Parathyroid adenoma (tissue), 2 donors: ENCODE data around the gene MEF2D.

Source experiments
- H2AFZ ChIP-seq: fragments of 300-600 bp; sonication (generic); one replicate; pipeline ENCODE4 v1.7.0; 2017; ENCODE audit warnings: antibody characterized with exemption, mild to moderate bottlenecking
- H3K27ac ChIP-seq: fragments of 300-600 bp; sonication (generic); one replicate; pipeline ENCODE4 v1.7.0; 2017
- H3K27me3 ChIP-seq: fragments of 300-600 bp; sonication (generic); one replicate; pipeline ENCODE4 v1.7.0; 2017; ENCODE audit warnings: low read length; ENCODE audit not compliant: control insufficient read depth, insufficient read depth
- H3K36me3 ChIP-seq: fragments of 300-600 bp; sonication (generic); one replicate; pipeline ENCODE4 v1.7.0; 2017; ENCODE audit warnings: low read length; ENCODE audit not compliant: control insufficient read depth, insufficient read depth
- H3K4me1 ChIP-seq: fragments of 300-600 bp; sonication (generic); one replicate; pipeline ENCODE4 v1.7.0; 2017; ENCODE audit warnings: control low read depth
- H3K4me2 ChIP-seq: fragments of 300-600 bp; sonication (generic); one replicate; pipeline ENCODE4 v1.7.0; 2017; ENCODE audit warnings: low read length
- H3K4me3 ChIP-seq: fragments of 300-600 bp; sonication (generic); one replicate; pipeline ENCODE4 v1.7.0; 2017; ENCODE audit warnings: low read depth, low read length
- H3K79me2 ChIP-seq: fragments of 300-600 bp; sonication (generic); one replicate; pipeline ENCODE4 v1.7.0; 2017; ENCODE audit warnings: control low read depth
- H3K9ac ChIP-seq: fragments of 300-600 bp; sonication (generic); one replicate; pipeline ENCODE4 v1.7.0; 2017; ENCODE audit warnings: mild to moderate bottlenecking
- H3K9me3 ChIP-seq: fragments of 300-600 bp; sonication (generic); one replicate; pipeline ENCODE4 v1.7.0; 2017; ENCODE audit warnings: low read length; ENCODE audit not compliant: control insufficient read depth
- TF ChIP-seq, protein P1 (sequence below): fragments of 300-600 bp; sonication (generic); IDR thresholded peaks from one replicate; pipeline ENCODE4 v1.7.0; 2017; ENCODE audit warnings: antibody characterized with exemption, mild to moderate bottlenecking
- donor health status: primary hyperparathyroidism.

MEF2D gene

GRCh38 chr1:156534424-156535060, 34.0 kb upstream of the MEF2D start:
- H3K4me2 ChIP-seq = no peak overlapping the region
- H3K9ac ChIP-seq = no peak overlapping the region
- no peaks in the 10 kb centered on the region for H3K36me3 ChIP-seq
- TF ChIP-seq, protein P1, sequence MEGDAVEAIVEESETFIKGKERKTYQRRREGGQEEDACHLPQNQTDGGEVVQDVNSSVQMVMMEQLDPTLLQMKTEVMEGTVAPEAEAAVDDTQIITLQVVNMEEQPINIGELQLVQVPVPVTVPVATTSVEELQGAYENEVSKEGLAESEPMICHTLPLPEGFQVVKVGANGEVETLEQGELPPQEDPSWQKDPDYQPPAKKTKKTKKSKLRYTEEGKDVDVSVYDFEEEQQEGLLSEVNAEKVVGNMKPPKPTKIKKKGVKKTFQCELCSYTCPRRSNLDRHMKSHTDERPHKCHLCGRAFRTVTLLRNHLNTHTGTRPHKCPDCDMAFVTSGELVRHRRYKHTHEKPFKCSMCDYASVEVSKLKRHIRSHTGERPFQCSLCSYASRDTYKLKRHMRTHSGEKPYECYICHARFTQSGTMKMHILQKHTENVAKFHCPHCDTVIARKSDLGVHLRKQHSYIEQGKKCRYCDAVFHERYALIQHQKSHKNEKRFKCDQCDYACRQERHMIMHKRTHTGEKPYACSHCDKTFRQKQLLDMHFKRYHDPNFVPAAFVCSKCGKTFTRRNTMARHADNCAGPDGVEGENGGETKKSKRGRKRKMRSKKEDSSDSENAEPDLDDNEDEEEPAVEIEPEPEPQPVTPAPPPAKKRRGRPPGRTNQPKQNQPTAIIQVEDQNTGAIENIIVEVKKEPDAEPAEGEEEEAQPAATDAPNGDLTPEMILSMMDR = no peak
- no peak overlapping the region for H3K4me3 ChIP-seq
- H2AFZ ChIP-seq = no peak overlapping the region
- no peaks in the 10 kb centered on the region for H3K27me3 ChIP-seq
- H3K79me2 ChIP-seq = no peaks in the 10 kb centered on the region
- no peak overlapping the region for H3K27ac ChIP-seq
- H3K4me1 ChIP-seq = no peaks in the 10 kb centered on the region
- no peaks in the 10 kb centered on the region for H3K9me3 ChIP-seq

- Histone ChIP-seq H3K27ac (no peak overlapping the region), H3K9me3 (no peaks in the 10 kb centered on the region), H3K4me1 (no peaks in the 10 kb centered on the region), H3K79me2 (no peaks in the 10 kb centered on the region), H3K4me2 (no peak overlapping the region), H3K9ac (no peak overlapping the region), H3K27me3 (no peaks in the 10 kb centered on the region), H3K4me3 (no peak overlapping the region), H3K36me3 (no peaks in the 10 kb centered on the region), H2AFZ (no peak overlapping the region)
- TF ChIP-seq, protein P1 = no peak
These were observed 33.1 kb upstream of the MEF2D start for GRCh38 chr1:156533568-156534220.

- Histone ChIP-seq H3K9me3 (no peaks in the 10 kb centered on the region), H3K27ac (no peak overlapping the region), H3K36me3 (no peaks in the 10 kb centered on the region), H3K4me1 (no peaks in the 10 kb centered on the region), H3K4me3 (no peak overlapping the region), H3K4me2 (no peak overlapping the region), H2AFZ (no peak overlapping the region), H3K9ac (no peak overlapping the region), H3K79me2 (no peaks in the 10 kb centered on the region), H3K27me3 (no peaks in the 10 kb centered on the region)
- TF ChIP-seq, protein P1 = no peak
These were observed 31.8 kb upstream of the MEF2D start for GRCh38 chr1:156532374-156532773.

DNA sequence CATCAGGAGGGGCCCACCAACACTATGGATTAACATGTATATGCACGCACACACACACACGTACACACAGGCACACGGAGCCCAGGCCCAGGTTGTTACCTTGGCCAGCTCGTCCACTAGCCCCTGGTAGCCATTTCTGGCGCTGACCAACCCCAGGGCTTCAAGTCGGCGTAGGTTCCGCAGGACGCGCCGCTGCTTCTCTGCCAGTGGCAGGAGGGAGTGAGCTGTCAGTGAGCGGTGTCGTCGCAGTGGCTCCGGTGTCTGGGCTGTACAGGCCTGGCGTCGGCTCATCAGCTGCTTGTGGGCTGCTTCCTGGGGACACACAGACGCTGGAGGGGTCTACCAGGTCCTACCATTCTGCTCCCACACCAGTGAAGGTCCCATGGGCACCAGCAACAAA, 29.4 kb upstream of the MEF2D start:
- TF ChIP-seq, protein P1 = no peak
- Histone ChIP-seq H3K4me3 (no peak overlapping the region), H3K27me3 (no peaks in the 10 kb centered on the region), H2AFZ (no peak overlapping the region), H3K4me1 (no peaks in the 10 kb centered on the region), H3K27ac (no peak overlapping the region), H3K36me3 (no peaks in the 10 kb centered on the region), H3K9ac (no peak overlapping the region), H3K4me2 (no peak overlapping the region), H3K9me3 (no peaks in the 10 kb centered on the region), H3K79me2 (no peaks in the 10 kb centered on the region)
